Loucy (cell line): ENCODE data around the gene TMEM69.

ENCODE experiments used
- H2AFZ ChIP-seq: fragments of 200-600 bp; sonication (generic); 2 replicates; pipeline ENCODE4 v1.6.0; 2016; ENCODE audit warnings: antibody characterized with exemption, mild to moderate bottlenecking, low read length, moderate library complexity
- H3F3A ChIP-seq: fragments of 200-600 bp; 2 replicates; pipeline ENCODE4 v1.6.0; 2016; ENCODE audit warnings: antibody characterized with exemption, low read depth, mild to moderate bottlenecking
- H3K27me3 ChIP-seq: fragments of 200-600 bp; sonication (generic); 2 replicates; pipeline ENCODE4 v1.6.1; 2014; ENCODE audit warnings: low read length, mild to moderate bottlenecking; ENCODE audit not compliant: insufficient read depth, poor library complexity, severe bottlenecking
- H3K36me3 ChIP-seq: fragments of 200-600 bp; sonication (generic); 2 replicates; pipeline ENCODE4 v1.6.1; 2016; ENCODE audit warnings: low read length; ENCODE audit not compliant: insufficient read depth
- H3K4me1 ChIP-seq: fragments of 200-600 bp; sonication (generic); 2 replicates; pipeline ENCODE4 v1.5.1; 2014; ENCODE audit warnings: low read length, mild to moderate bottlenecking; ENCODE audit not compliant: insufficient read depth, poor library complexity, severe bottlenecking
- H3K4me2 ChIP-seq: fragments of 200-600 bp; sonication (generic); 2 replicates; pipeline ENCODE4 v1.6.0; 2014; ENCODE audit warnings: antibody characterized with exemption, low read length, low read depth, mild to moderate bottlenecking; ENCODE audit not compliant: poor library complexity, severe bottlenecking
- H3K4me3 ChIP-seq: fragments of 200-600 bp; sonication (generic); 2 replicates; pipeline ENCODE4 v1.5.1; 2014; ENCODE audit warnings: low read length, mild to moderate bottlenecking, mixed read lengths; ENCODE audit not compliant: poor library complexity, severe bottlenecking
- H3K79me2 ChIP-seq: fragments of 200-600 bp; sonication (generic); 2 replicates; pipeline ENCODE4 v1.6.1; 2014; ENCODE audit warnings: low read length; ENCODE audit not compliant: insufficient read depth
- H3K9ac ChIP-seq: fragments of 200-600 bp; sonication (generic); 2 replicates; pipeline ENCODE4 v1.6.0; 2014; ENCODE audit warnings: mild to moderate bottlenecking, low read depth, low read length, moderate library complexity; ENCODE audit not compliant: poor library complexity, severe bottlenecking
- H3K9me2 ChIP-seq: fragments of 200-600 bp; sonication (generic); replicated peaks from 2 replicates; pipeline ENCODE4 v1.6.1; 2016; ENCODE audit warnings: low read depth, low read length, mixed read lengths
- H3K9me3 ChIP-seq: fragments of 200-600 bp; sonication (generic); 2 replicates; pipeline ENCODE4 v1.6.1; 2014; ENCODE audit warnings: mild to moderate bottlenecking, antibody characterized with exemption, low read length, low read depth; ENCODE audit not compliant: insufficient read depth
- H4K20me1 ChIP-seq: fragments of 200-600 bp; sonication (generic); 2 replicates; pipeline ENCODE4 v1.6.0; 2014; ENCODE audit warnings: antibody characterized with exemption, low read length, mild to moderate bottlenecking; ENCODE audit not compliant: insufficient read depth, poor library complexity, severe bottlenecking
- CTCF ChIP-seq: fragments of 200-600 bp; sonication (generic); conservative IDR thresholded peaks from 2 replicates; pipeline ENCODE4 v1.5.1; 2014; ENCODE audit warnings: mild to moderate bottlenecking, antibody characterized with exemption, low read length
- EZH2phosphoT487 ChIP-seq: fragments of 200-600 bp; IDR thresholded peaks from 2 replicates; pipeline ENCODE4 v1.6.1; 2018; ENCODE audit warnings: antibody characterized with exemption, mild to moderate bottlenecking, moderate library complexity, borderline replicate concordance

Gene TMEM69

DNA sequence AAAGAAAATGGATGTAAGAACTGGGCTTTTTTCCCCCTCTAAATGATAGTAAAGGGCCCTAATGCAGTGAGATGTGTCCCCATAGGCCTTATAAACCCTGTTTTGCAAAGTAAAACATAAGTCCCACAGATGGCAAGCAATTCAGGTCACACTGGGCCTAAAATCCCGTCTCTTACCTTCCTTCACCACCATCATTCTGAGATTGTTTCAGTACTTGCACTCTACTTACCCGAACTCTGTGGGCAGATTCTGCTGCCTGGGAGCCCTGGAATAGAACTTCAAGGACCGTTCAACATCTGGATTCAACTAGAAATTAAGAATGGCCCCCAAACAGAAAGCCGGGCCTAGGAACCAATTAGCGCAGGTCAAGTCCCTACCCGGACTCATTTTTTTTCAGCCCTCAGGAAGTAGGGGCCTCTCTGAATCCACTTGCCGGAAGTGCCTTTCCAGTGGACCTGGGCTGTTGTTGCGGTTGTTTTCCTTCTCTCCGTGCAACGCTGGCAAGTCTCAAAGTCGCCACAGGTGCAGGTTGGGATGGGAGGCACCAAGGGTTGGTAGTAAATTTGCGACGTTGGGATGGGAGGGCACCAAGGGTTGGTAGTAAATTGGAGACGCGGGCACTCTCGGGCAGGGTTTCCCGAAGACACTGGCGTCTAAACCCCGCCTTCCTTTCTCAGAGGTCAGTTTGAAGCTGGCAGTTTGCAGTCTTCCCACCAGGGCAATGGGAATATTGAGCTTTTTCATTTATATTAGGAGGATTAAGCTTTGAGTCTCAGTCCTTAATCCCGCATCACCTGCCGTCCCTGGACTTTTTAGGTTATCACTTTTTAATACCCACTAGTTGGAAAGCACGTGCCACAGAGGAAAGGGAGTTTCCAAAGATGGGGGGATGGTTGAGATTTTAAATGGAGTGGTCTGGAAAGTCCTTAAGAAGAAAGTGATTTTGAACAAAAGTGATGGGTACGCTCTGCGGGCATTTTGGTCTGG, at the start of gene TMEM69:
TMEM69 (plus strand) TSS at position 428 of the 987 bp plus-strand sequence. CDS start 2,888 bp downstream, outside the sequence.
- peaks cover 26% of the 10 kb centered on the region for H4K20me1 ChIP-seq
- no peaks in the 10 kb centered on the region for H3K9me2 ChIP-seq
- no peaks in the 10 kb centered on the region for H3K9me3 ChIP-seq
- H2AFZ ChIP-seq = peak within 1 kb of the TSS; percentile 94
- H3K79me2 ChIP-seq = peaks cover 72% of the 10 kb centered on the region
- peak within 1 kb of the TSS; percentile 94 for H3K4me3 ChIP-seq
- no peaks in the 10 kb centered on the region for H3K27me3 ChIP-seq
- peak within 1 kb of the TSS; percentile 99 for H3K9ac ChIP-seq
- H3K4me1 ChIP-seq = peaks cover 14% of the 10 kb centered on the region
- peaks cover under 1% of the 10 kb centered on the region; the same call in 1 of the 2 replicates for H3K36me3 ChIP-seq
- TF ChIP-seq EZH2phosphoT487 = no peak
- TF ChIP-seq CTCF = no peak
- peak within 1 kb of the TSS; percentile 88 for H3K4me2 ChIP-seq
- no peaks in the 10 kb centered on the region; the same call in 1 of the 2 replicates for H3F3A ChIP-seq

DNA sequence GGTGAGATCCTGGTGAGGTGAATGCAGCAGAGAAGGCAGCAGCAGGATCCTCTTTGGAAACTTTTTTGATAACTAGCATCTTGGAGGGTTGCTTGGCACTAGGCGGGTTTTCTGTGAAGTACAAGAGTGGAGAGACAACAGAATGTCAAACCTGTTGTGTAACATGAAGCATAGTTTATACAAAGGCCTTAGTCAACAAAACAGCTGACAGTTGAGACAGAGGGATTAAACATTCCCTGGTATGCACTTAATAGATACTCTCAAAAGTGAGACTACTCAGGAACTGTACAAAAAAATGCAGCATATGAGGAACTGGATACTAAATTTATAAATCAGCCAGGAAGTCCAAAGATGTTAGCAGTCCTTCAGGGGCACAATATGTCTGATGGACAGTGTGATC, 47.7 kb upstream of the TMEM69 start:
- no peak overlapping the region for H2AFZ ChIP-seq
- peaks cover 72% of the 10 kb centered on the region for H3K36me3 ChIP-seq
- no peak overlapping the region for H3K9ac ChIP-seq
- H3K9me3 ChIP-seq = no peaks in the 10 kb centered on the region
- H3K79me2 ChIP-seq = no peaks in the 10 kb centered on the region
- no peak overlapping the region for H3K4me3 ChIP-seq
- TF ChIP-seq EZH2phosphoT487 (no peak), CTCF (no peak)
- H3K27me3 ChIP-seq = no peaks in the 10 kb centered on the region
- no peak overlapping the region for H3K4me2 ChIP-seq
- H4K20me1 ChIP-seq = peaks cover 4% of the 10 kb centered on the region
- H3K4me1 ChIP-seq = no peaks in the 10 kb centered on the region
- H3K9me2 ChIP-seq = no peaks in the 10 kb centered on the region
- H3F3A ChIP-seq = no peaks in the 10 kb centered on the region

GRCh38 chr1:45643321-45643720, 44.7 kb upstream of the TMEM69 start:
- H3K4me3 ChIP-seq = no peak overlapping the region
- no peaks in the 10 kb centered on the region for H3K9me2 ChIP-seq
- no peak overlapping the region for H3K4me2 ChIP-seq
- H3K36me3 ChIP-seq = peaks cover 63% of the 10 kb centered on the region
- H3K9ac ChIP-seq = no peak overlapping the region
- no peaks in the 10 kb centered on the region for H3K27me3 ChIP-seq
- H3K9me3 ChIP-seq = no peaks in the 10 kb centered on the region
- TF ChIP-seq EZH2phosphoT487 (no peak), CTCF (no peak)
- H3K4me1 ChIP-seq = no peaks in the 10 kb centered on the region
- H4K20me1 ChIP-seq = peaks cover 4% of the 10 kb centered on the region
- H2AFZ ChIP-seq = no peak overlapping the region
- peaks cover 5% of the 10 kb centered on the region; the same call in 1 of the 2 replicates for H3K79me2 ChIP-seq
- H3F3A ChIP-seq = no peaks in the 10 kb centered on the region
